Neutrophil (primary cell): ENCODE data around the gene ESAM.

ENCODE experiments used
- H3K27ac ChIP-seq: fragments of 200-600 bp; sonication (generic); 2 replicates; pipeline ENCODE4 v1.5.1; 2016; ENCODE audit warnings: mild to moderate bottlenecking, moderate library complexity
- H3K27me3 ChIP-seq: fragments of 200-600 bp; sonication (generic); 2 replicates; pipeline ENCODE4 v1.6.0; 2016; ENCODE audit warnings: mild to moderate bottlenecking
- H3K36me3 ChIP-seq: fragments of 200-600 bp; sonication (generic); 2 replicates; pipeline ENCODE4 v1.5.1; 2017
- H3K4me1 ChIP-seq, 2 experiments: fragments of 200-600 bp in 1 of 2; sonication (generic) in 1 of 2; 1 replicate in 1 of 2; 2 replicates in 1 of 2; pipeline versions ENCODE4 v1.5.1 to v1.6.1; 2013 to 2016; ENCODE audit warnings: low read depth in 1 of 2, low read length in 1 of 2, mild to moderate bottlenecking in 1 of 2, moderate library complexity in 1 of 2; ENCODE audit not compliant: control insufficient read depth in 1 of 2, insufficient read depth in 1 of 2
- H3K4me3 ChIP-seq, 2 experiments: fragments of 200-600 bp in 1 of 2; sonication (generic) in 1 of 2; 1 replicate in 1 of 2; 2 replicates in 1 of 2; pipeline ENCODE4 v1.5.1; 2013 to 2016; ENCODE audit warnings: low read depth in 1 of 2, low read length in 1 of 2, mild to moderate bottlenecking in 1 of 2, moderate library complexity in 1 of 2
- H3K9me3 ChIP-seq: fragments of 200-600 bp; sonication (generic); 2 replicates; pipeline ENCODE4 v1.5.1; 2016
- CTCF ChIP-seq: fragments of 200-600 bp; sonication (generic); IDR thresholded peaks from 2 replicates; pipeline ENCODE4 v1.5.1; 2016; ENCODE audit warnings: antibody characterized with exemption

The ESAM gene

GRCh38 chr11:124719534-124719933 lies 42.6 kb downstream of the ESAM start:
- peaks cover 90% of the 10 kb centered on the region for H3K27me3 ChIP-seq
- H3K9me3 ChIP-seq, result no peaks in the 10 kb centered on the region
- no peaks in the 10 kb centered on the region for H3K36me3 ChIP-seq
- H3K27ac ChIP-seq, result no peak overlapping the region
- no peaks in the 10 kb centered on the region for H3K4me1 ChIP-seq
- no peak overlapping the region for H3K4me3 ChIP-seq
- no peak for TF ChIP-seq CTCF

- no peak for TF ChIP-seq CTCF
- no peaks in the 10 kb centered on the region for H3K9me3 ChIP-seq
- H3K27ac ChIP-seq, result no peak overlapping the region
- no peaks in the 10 kb centered on the region for H3K4me1 ChIP-seq
- peaks cover 86% of the 10 kb centered on the region for H3K27me3 ChIP-seq
- H3K36me3 ChIP-seq, result no peaks in the 10 kb centered on the region
- H3K4me3 ChIP-seq, result no peak overlapping the region
Measured at GRCh38 chr11:124718801-124719200, 43.3 kb downstream of the ESAM start.

GRCh38 chr11:124717786-124718651 lies 44.1 kb downstream of the ESAM start:
- no peaks in the 10 kb centered on the region for H3K36me3 ChIP-seq
- H3K27me3 ChIP-seq, result peaks cover 79% of the 10 kb centered on the region
- no peak for TF ChIP-seq CTCF
- H3K4me3 ChIP-seq, result no peak overlapping the region
- H3K4me1 ChIP-seq, result no peaks in the 10 kb centered on the region
- no peak overlapping the region for H3K27ac ChIP-seq
- no peaks in the 10 kb centered on the region for H3K9me3 ChIP-seq

GRCh38 chr11:124717421-124717785 lies 44.7 kb downstream of the ESAM start:
- Histone ChIP-seq H3K4me1 (no peaks in the 10 kb centered on the region), H3K27me3 (peaks cover 72% of the 10 kb centered on the region), H3K36me3 (no peaks in the 10 kb centered on the region), H3K4me3 (no peak overlapping the region), H3K27ac (no peak overlapping the region), H3K9me3 (no peaks in the 10 kb centered on the region)
- no peak for TF ChIP-seq CTCF

- H3K27ac ChIP-seq, result no peak overlapping the region
- H3K4me3 ChIP-seq, result no peak overlapping the region
- H3K9me3 ChIP-seq, result no peaks in the 10 kb centered on the region
- TF ChIP-seq CTCF, result no peak
- no peaks in the 10 kb centered on the region for H3K4me1 ChIP-seq
- H3K27me3 ChIP-seq, result peaks cover 66% of the 10 kb centered on the region
- H3K36me3 ChIP-seq, result no peaks in the 10 kb centered on the region
Measured at GRCh38 chr11:124716591-124716990, 45.5 kb downstream of the ESAM start.
